Effector memory CD8-positive, alpha-beta T cell (primary cell): Measurements from ENCODE around the gene DGCR6.
"Not testable (repeated sequence)": the region's sequence is repeated elsewhere in the genome, so short reads cannot be mapped to it uniquely, and the experiment has no call there.

Experiments used
- ATAC-seq: fragments of 150-1000 bp; cut with Tn5 transposase; replicated peaks from 2 replicates; pipeline ENCODE4 v1.10.0; 2021; ENCODE audit warnings: mild to moderate bottlenecking, moderate library complexity
- DNase-seq, 3 experiments: peaks; one replicate each; pipeline ENCODE4 v3.0.0; 2021
- H3K27ac Mint-ChIP-seq, 2 donors: one replicate each; pipeline ENCODE4 v1.8.0; 2022; ENCODE audit warnings: mild to moderate bottlenecking in 2 of 2, mixed read lengths in 2 of 2, moderate library complexity in 2 of 2
- H3K27me3 Mint-ChIP-seq, 2 donors: one replicate each; pipeline ENCODE4 v1.8.0; 2022; ENCODE audit warnings: mixed read lengths in 2 of 2
- H3K36me3 Mint-ChIP-seq: one replicate; pipeline ENCODE4 v1.8.0; 2022; ENCODE audit warnings: mild to moderate bottlenecking, moderate library complexity, mixed read lengths; ENCODE audit not compliant: insufficient read depth
- H3K4me1 Mint-ChIP-seq, 2 donors: one replicate each; pipeline ENCODE4 v1.8.0; 2022; ENCODE audit warnings: low read depth in 2 of 2, mixed read lengths in 2 of 2
- H3K4me3 Mint-ChIP-seq, 2 donors: one replicate each; pipeline ENCODE4 v1.8.0; 2022; ENCODE audit warnings: mild to moderate bottlenecking in 2 of 2, mixed read lengths in 2 of 2, moderate library complexity in 2 of 2
- H3K9me3 Mint-ChIP-seq, 2 donors: one replicate each; pipeline ENCODE4 v1.8.0; 2022; ENCODE audit warnings: mixed read lengths in 2 of 2

Gene DGCR6

DNA sequence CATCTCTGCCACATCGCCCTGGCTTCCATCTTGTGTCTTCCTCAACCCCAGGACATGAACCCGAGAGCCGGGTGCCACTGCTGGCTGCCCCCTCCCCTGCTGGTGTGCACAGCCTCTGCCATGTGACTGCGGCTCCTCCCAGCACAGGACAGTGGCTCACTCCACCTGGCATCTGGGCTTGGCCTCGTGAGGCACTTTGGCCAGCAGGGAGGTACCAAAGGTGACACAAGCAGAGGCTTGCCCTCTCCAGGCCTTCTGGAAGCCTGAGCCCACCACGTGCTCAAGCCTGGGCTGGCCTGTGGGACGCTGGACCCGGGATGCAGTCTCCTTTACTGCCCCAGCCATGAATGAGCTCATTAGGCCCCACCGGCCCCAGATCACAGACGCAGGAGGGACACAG, 8.4 kb downstream of the DGCR6 start:
- not testable (repeated sequence) for H3K36me3 Mint-ChIP-seq, DNase-seq, H3K27me3 Mint-ChIP-seq, H3K4me1 Mint-ChIP-seq, H3K4me3 Mint-ChIP-seq, H3K27ac Mint-ChIP-seq, H3K9me3 Mint-ChIP-seq, ATAC-seq

DNA sequence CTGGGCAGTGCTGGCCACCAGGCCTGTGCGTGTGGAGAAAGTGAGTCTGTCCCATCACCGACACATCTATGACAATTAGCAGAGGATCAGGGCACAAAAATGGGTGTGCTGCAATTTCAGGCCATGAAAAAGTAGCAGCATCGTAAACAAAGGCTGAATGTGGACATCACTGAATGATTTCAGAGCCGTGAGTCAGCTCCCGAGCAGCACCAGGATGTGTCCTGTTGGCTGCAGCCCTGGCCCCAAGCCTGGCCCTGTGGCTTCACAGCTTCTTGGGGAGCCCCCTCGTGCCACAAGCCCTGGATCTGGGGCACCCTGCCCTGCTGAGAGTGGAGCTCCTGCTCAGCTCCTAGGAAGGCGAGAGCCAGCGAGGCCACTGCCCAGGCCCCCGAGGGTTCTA, 9.4 kb downstream of the DGCR6 start:
- not testable (repeated sequence) for H3K4me3 Mint-ChIP-seq, H3K4me1 Mint-ChIP-seq, H3K27me3 Mint-ChIP-seq, H3K9me3 Mint-ChIP-seq, H3K27ac Mint-ChIP-seq, DNase-seq, H3K36me3 Mint-ChIP-seq, ATAC-seq

DNA sequence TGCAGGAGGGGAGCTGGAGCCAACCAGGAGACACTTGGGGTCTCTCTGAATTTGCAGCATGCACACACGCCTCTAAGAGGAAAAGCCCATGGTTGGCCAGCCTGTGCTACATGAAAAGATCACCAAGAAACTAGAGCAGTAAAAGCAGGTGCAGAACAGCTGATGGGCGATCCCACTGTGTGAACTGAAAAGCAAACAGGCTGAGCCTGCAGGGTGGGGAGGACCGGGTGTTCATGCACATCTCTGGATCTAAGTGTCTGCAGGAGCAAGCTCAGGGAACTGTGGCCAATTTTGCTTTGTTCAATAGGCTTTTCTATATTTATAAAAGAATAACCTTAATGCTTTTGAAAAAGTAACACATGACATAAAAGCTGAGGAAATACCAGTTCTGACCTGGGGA, 11.7 kb downstream of the DGCR6 start:
- not testable (repeated sequence) for ATAC-seq, H3K9me3 Mint-ChIP-seq, H3K27ac Mint-ChIP-seq, H3K36me3 Mint-ChIP-seq, H3K27me3 Mint-ChIP-seq, H3K4me1 Mint-ChIP-seq, DNase-seq, H3K4me3 Mint-ChIP-seq

DNA sequence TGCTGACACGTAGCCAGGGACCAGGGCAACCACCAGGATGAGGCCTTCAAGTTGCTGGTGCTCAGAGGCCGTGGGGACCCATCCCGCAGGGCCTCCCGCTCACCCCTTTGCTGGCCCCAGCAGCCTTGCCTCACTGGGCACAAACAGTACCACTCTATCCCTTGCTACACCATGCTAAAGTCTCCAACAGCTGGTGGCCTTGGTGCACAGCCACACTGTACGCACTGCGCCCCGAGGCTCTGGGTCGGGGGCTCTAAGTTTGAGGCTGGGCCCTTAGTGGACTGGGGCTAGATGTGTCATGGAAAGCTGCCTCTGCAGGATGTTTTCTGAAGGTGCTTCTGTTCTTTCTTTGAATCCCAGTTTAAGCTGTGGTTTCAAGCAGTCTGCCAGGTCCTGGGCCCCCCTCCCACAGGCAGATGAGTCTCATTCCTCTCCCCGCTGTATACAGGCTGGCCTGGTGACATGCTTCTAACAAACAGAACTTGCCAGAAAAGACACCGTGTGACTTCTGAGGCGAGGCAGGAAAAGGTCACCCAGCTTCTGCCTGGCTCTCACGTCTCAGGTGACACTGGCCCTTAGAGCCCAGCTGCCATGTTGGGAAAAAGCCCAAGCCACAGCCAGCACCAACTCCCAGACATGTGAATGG, 14.3 kb downstream of the DGCR6 start:
- not testable (repeated sequence) for DNase-seq, H3K27me3 Mint-ChIP-seq, H3K4me1 Mint-ChIP-seq, H3K36me3 Mint-ChIP-seq, H3K4me3 Mint-ChIP-seq, H3K9me3 Mint-ChIP-seq, ATAC-seq, H3K27ac Mint-ChIP-seq

DNA sequence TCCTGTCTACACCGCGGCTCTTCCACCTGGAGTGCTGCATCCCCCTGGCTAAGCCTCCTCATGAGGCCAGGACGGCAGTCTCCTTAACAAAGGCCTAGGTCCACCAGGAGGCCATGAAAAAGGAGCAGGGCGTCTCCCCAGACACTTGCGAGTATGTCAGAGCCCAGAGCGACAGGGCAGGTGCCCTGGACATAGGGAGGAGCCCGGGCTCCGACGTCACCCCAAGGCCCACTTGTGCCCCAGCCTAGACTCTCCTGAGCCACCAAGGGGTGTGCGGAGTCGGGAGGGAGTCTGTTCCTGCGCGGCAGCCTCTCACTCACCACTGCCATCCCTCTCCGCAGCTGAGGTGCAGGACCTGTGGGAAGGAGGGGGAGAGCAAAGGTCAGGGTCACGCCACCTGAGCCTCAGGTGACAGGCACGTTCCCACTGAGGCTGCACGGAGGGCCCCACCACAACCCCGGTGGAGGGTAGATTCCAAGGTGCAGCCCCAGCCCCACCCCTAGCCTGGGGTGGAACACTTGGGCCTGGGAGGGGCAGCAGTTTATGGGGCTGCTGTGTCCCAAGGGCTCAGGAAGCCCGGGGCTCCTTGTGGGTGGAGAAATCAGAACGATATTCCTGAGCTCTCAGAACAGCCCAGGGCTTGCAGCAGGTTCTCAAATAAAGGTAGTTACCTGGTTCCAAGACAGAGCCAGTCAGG, 19.4 kb downstream of the DGCR6 start:
- Mint-ChIP-seq H3K27ac (no peak overlapping the region), H3K36me3 (no peaks in the 10 kb centered on the region), H3K27me3 (no peaks in the 10 kb centered on the region), H3K4me3 (no peak overlapping the region), H3K4me1 (no peaks in the 10 kb centered on the region), H3K9me3 (no peaks in the 10 kb centered on the region)
- no peak for ATAC-seq
- no peak for DNase-seq

DNA sequence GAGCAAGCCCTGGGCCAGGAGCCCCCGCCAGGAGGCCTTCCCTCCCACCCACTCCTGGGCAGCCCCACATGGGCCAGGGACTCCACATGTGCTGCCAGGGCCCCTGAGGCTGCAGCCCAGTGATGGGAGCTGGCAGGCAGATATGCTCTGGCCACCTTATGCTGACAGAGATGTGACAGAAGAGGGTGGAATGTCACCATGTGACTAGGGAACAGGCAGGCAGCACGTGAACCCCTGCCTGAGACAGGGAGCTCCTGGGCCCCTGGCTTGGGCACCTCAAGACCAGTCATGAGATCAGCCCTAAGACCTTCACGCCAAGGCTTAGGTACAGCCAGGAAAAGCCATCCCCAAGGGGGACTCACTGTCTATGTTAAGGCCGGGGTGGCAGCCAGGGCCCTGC, 20.9 kb downstream of the DGCR6 start:
- ATAC-seq: no peak

DNA sequence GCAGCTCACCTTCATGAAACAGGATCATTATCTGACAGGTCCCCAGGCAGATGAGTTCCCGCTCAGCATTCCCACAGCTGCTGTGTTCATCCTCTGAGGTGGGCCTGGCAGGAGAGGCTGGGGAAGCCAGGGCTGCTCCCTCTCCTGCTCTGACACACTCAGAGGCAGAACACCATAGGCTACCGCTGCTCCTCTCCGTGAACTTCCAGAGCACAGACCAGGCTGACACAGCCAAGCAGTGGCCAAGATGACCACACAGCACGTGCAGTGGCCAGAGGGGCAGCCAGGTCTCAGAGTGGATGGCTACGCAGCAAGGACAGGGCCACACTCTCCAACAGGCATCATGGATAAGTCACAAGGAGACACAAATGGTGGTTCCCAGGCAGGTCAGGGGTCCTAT, 21.5 kb downstream of the DGCR6 start:
- no peaks in the 10 kb centered on the region for H3K36me3 Mint-ChIP-seq

More for the DNA sequence above, 20.9 kb downstream of the DGCR6 start:
- Mint-ChIP-seq H3K9me3 (no peaks in the 10 kb centered on the region), H3K4me1 (no peaks in the 10 kb centered on the region), H3K4me3 (no peak overlapping the region), H3K36me3 (no peaks in the 10 kb centered on the region), H3K27me3 (no peaks in the 10 kb centered on the region), H3K27ac (no peak overlapping the region)
- DNase-seq: no peak

DNA sequence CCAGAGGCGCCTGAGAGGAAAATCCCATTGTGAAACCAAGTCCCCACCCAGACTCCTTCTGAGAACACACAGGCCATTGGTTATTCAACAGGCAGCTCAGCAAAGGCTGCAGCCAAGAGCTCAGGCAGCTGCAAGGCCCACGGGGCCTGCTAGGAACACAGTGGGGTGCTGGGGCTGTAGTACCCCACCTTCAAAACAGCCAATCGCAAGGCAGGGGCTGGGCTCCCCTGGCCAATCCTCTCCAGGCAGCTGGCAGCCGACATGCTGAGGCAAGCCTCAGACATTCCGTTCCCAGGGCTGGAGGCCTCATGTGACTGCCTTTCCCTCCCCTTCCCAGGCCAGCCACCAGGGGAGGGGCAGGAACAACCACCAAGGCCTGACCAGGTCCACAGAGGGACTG, 23.3 kb downstream of the DGCR6 start:
- Mint-ChIP-seq H3K4me1 (no peaks in the 10 kb centered on the region), H3K9me3 (no peaks in the 10 kb centered on the region), H3K27me3 (no peaks in the 10 kb centered on the region), H3K27ac (no peak overlapping the region), H3K4me3 (no peak overlapping the region), H3K36me3 (no peaks in the 10 kb centered on the region)
- DNase-seq (no peak), ATAC-seq (no peak)

More for the DNA sequence above, 21.5 kb downstream of the DGCR6 start:
- Mint-ChIP-seq H3K4me3 (no peak overlapping the region), H3K27me3 (no peaks in the 10 kb centered on the region), H3K4me1 (no peaks in the 10 kb centered on the region), H3K9me3 (no peaks in the 10 kb centered on the region), H3K27ac (no peak overlapping the region)
- DNase-seq (no peak), ATAC-seq (no peak)

DNA sequence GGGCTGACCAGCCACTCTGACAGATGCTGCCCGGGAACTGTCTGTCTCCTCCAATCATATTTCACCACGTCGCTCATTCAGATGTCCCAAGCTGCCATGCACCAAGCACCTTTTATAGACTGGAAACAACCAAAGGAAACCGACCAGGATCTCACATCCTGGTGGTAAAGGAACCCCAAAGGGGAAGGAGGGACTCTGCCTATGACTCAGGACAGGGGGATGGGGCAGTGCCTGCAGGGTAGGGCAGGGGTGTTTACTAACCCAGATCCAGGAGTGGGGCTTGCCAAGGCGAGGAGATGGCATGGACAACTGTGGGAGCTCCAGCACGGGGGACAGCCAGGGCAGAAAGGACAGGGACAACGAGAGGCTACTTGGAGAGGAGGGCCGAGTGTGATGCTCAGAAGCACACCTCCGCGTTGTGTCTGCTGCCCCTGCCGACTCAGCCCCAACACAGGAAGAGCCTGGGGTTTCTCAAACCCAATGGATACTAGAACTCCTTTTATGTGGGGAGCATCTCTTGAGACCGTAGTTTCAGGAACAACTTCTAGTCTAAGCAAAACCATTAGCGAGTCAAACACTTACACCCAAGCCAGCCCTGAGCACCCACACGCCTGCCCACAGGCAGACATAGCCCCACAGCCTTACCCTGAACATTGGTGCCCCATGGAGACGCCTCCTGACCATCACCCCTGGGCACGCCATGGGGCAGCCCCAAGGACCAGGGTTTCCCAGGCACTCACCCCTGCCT, 26.0 kb downstream of the DGCR6 start:
- H3K36me3 Mint-ChIP-seq: no peaks in the 10 kb centered on the region
- H3K4me1 Mint-ChIP-seq: no peaks in the 10 kb centered on the region
- no peak for ATAC-seq
- H3K4me3 Mint-ChIP-seq: no peak overlapping the region
- no peak overlapping the region for H3K27ac Mint-ChIP-seq
- no peaks in the 10 kb centered on the region for H3K9me3 Mint-ChIP-seq
- H3K27me3 Mint-ChIP-seq: no peaks in the 10 kb centered on the region
- no peak for DNase-seq

DNA sequence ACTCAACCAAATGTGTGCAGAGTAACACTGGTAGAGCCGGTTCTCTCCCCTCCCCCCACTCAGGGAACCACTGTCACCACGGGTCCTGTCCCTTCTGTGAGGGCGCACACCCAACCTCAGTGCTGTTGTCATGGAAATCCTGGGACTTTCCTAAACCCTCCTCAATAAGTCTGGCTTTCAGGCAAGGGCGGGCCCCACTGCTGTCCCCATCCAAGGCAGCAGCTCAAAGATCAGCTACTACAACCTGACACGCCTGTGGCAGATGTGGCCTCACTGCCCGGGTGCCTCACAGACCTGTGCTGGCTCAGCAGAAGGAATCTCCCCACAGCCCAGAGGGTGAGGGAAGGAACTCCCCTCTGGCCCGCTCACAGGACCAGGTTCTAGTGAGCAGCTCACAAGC, 27.8 kb downstream of the DGCR6 start:
- Mint-ChIP-seq H3K36me3 (no peaks in the 10 kb centered on the region), H3K4me3 (no peak overlapping the region), H3K27ac (no peak overlapping the region), H3K27me3 (no peaks in the 10 kb centered on the region), H3K9me3 (no peaks in the 10 kb centered on the region), H3K4me1 (no peaks in the 10 kb centered on the region)
- DNase-seq (no peak), ATAC-seq (no peak)

DNA sequence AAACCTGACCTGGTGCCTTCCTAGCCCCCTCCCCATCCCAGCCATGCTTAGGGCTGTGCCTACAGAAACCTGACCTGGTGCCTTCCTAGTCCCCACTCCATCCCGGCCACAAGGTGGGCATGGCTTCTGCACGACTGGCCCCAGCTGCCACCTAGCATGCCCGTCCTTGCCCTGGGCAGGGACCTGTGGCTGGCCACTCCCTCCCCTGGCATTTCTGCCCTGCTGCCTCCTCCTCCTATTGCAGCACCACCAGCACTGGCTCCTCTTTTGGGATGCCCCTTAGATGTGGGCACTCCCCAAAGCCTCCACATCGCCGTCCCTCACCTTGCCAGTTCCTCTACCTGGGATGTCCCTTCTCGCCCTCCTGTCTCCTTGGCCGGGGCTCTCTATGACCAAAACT, 28.6 kb downstream of the DGCR6 start:
- DNase-seq, H3K9me3 Mint-ChIP-seq, H3K27me3 Mint-ChIP-seq, H3K4me3 Mint-ChIP-seq, H3K27ac Mint-ChIP-seq, H3K4me1 Mint-ChIP-seq, ATAC-seq, H3K36me3 Mint-ChIP-seq: not testable (repeated sequence)

DNA sequence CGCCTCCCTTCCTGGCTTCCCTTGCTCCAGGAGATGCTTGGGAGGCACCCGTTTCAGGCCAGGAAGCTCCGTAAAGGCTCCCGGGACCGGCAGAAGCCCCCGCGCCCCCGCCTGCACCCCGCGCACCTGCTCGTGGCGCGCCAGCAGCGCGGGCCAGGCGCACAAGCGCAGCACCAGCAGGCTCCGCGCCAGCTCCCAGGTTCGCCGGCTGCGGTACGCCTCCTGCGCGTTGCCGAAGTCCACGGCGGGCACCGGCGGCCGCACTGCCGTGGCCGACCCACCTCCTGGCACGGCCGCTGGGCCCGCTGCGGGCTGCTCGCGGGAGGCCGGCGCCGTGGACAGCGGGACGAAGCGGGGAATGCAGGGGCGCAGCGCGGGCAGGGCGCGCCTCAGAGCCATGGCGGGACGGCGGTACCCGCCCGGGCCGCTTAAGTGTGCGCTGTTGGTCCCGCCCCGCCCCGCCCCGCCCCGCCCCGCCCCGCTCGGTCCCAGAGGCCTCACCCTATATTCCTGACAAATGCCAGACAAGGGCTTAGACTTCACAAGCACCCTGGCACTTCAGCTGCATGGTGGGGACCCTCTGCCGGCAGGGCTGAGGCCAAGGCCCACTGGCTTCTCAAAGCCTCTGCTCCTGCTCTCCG, 29.9 kb downstream of the DGCR6 start, which contains the start of gene PRODH:
PRODH (minus strand) TSS at position 405 of the 641 bp plus-strand sequence; CDS start at position 399, 6 bp downstream.
- no peak within 1 kb of the TSS for H3K4me3 Mint-ChIP-seq
- no peaks in the 10 kb centered on the region for H3K27me3 Mint-ChIP-seq
- DNase-seq (no peak), ATAC-seq (no peak)
- no peaks in the 10 kb centered on the region for H3K9me3 Mint-ChIP-seq
- no peaks in the 10 kb centered on the region for H3K36me3 Mint-ChIP-seq
- H3K27ac Mint-ChIP-seq: no peak within 1 kb of the TSS
- no peaks in the 10 kb centered on the region for H3K4me1 Mint-ChIP-seq

DNA sequence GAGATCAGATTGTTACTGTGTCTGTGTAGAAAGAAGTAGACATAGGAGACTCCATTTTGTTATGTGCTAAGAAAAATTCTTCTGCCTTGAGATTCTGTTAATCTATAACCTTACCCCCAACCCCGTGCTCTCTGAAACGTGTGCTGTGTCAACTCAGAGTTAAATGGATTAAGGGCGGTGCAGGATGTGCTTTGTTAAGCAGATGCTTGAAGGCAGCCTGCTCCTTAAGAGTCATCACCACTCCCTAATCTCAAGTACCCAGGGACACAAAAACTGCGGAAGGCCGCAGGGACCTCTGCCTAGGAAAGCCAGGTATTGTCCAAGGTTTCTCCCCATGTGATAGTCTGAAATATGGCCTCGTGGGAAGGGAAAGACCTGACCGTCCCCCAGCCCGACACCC, 32.6 kb downstream of the DGCR6 start:
- not testable (repeated sequence) for H3K4me1 Mint-ChIP-seq, H3K36me3 Mint-ChIP-seq, H3K27ac Mint-ChIP-seq, ATAC-seq, H3K27me3 Mint-ChIP-seq, DNase-seq, H3K9me3 Mint-ChIP-seq, H3K4me3 Mint-ChIP-seq
